Esophagus squamous epithelium (tissue), 4 donors: ENCODE data around the gene PARD3B.

ENCODE experiments used
- CTCF ChIP-seq, 6 experiments: fragments of 450-650 bp in 4 of 6; fragments of 200-600 bp in 2 of 6; sonication (generic) in 2 of 6; IDR thresholded peaks; one replicate each; pipeline ENCODE4 v1.5.1; 2016 to 2019; ENCODE audit warnings: antibody characterized with exemption in 6 of 6, mild to moderate bottlenecking in 4 of 6, moderate library complexity in 4 of 6
- POLR2A ChIP-seq, 4 donors: fragments of 450-650 bp; IDR thresholded peaks; one replicate each; pipeline ENCODE4 v1.6.1; 2017; ENCODE audit warnings: antibody characterized with exemption in 4 of 4, mild to moderate bottlenecking in 4 of 4, moderate library complexity in 3 of 4

GRCh38 chr2:204585930-204586329, 40.7 kb downstream of the PARD3B start:
- TF ChIP-seq CTCF (IDR thresholded peaks at IDR 0.05) = no peak
- no peak for TF ChIP-seq POLR2A (IDR thresholded peaks at IDR 0.05)
